HepG2 (cell line): ENCODE data around the gene PPM1M. TPM values are rescaled to one million over a fixed set of nuclear protein-coding genes. Genes with fewer than 3 reads are reported as not detected.
A peak's percentile ranks its signal among the peaks of the same experiment; 100 is the strongest.

Source experiments
- ADNP ChIP-seq: sonication (generic); formaldehyde crosslinking; IDR thresholded peaks from 2 replicates; pipeline ENCODE4 v1.4.0; 2020; ENCODE audit warnings: missing genetic modification reagents
- HDAC2 ChIP-seq: sonication (generic); formaldehyde crosslinking; IDR thresholded peaks from 2 replicates; pipeline ENCODE4 v1.4.0; 2020; ENCODE audit warnings: missing genetic modification reagents
- HNRNPK ChIP-seq: fragments of 200-400 bp; formaldehyde crosslinking; IDR thresholded peaks from 2 replicates; pipeline ENCODE4 v1.6.1; 2018; ENCODE audit warnings: low read length, low read depth, moderate library complexity, mild to moderate bottlenecking; ENCODE audit not compliant: poor library complexity, severe bottlenecking
- HOXA9 ChIP-seq: sonication (generic); formaldehyde crosslinking; IDR thresholded peaks from 2 replicates; pipeline ENCODE4 v1.8.1; 2022; ENCODE audit warnings: missing genetic modification reagents, mild to moderate bottlenecking, moderate library complexity, borderline replicate concordance
- IKZF4 ChIP-seq: sonication (generic); formaldehyde crosslinking; IDR thresholded peaks from 2 replicates; pipeline ENCODE4 v1.5.1; 2020; ENCODE audit warnings: borderline replicate concordance, mild to moderate bottlenecking, low read depth, missing genetic modification reagents; ENCODE audit errors: not compliant biosample characterization
- MXD3 ChIP-seq: IDR thresholded peaks from 2 replicates; pipeline ENCODE4 v1.6.1; 2016; ENCODE audit warnings: mild to moderate bottlenecking, missing biosample characterization, missing genetic modification reagents
- REL ChIP-seq: sonication (generic); formaldehyde crosslinking; conservative IDR thresholded peaks from 2 replicates; pipeline ENCODE4 v1.8.0; 2022; ENCODE audit warnings: mild to moderate bottlenecking, missing genetic modification reagents, moderate library complexity
- SOX13 ChIP-seq, 3 experiments: fragments of 450-650 bp in 1 of 3; sonication (generic) in 1 of 3; formaldehyde crosslinking in 1 of 3; IDR thresholded peaks in 2 of 3; conservative IDR thresholded peaks in 1 of 3; 2 replicates each; pipeline versions ENCODE4 v1.5.0 to v1.6.1; 2016 to 2020; ENCODE audit warnings: antibody characterized with exemption in 1 of 3, mild to moderate bottlenecking in 1 of 3, missing compliant biosample characterization in 1 of 3, missing genetic modification reagents in 1 of 3, moderate library complexity in 1 of 3
- TMF1 ChIP-seq: sonication (generic); formaldehyde crosslinking; IDR thresholded peaks from 2 replicates; pipeline ENCODE4 v1.8.1; 2022; ENCODE audit warnings: low read depth, missing genetic modification reagents
- ZNF431 ChIP-seq: sonication (generic); formaldehyde crosslinking; IDR thresholded peaks from 2 replicates; pipeline ENCODE4 v1.9.0; 2022; ENCODE audit warnings: missing genetic modification reagents, low read depth, mild to moderate bottlenecking, borderline replicate concordance
- ZNF598 ChIP-seq: sonication (generic); formaldehyde crosslinking; IDR thresholded peaks from 2 replicates; pipeline ENCODE4 v1.5.1; 2020; ENCODE audit warnings: mild to moderate bottlenecking, missing genetic modification reagents, borderline replicate concordance
- ZNF678 ChIP-seq: sonication (generic); formaldehyde crosslinking; IDR thresholded peaks from 2 replicates; pipeline ENCODE4 v1.4.0; 2020; ENCODE audit warnings: mild to moderate bottlenecking, missing genetic modification reagents
- ZNF709 ChIP-seq: sonication (generic); formaldehyde crosslinking; IDR thresholded peaks from 2 replicates; pipeline ENCODE4 v1.5.0; 2020; ENCODE audit warnings: mild to moderate bottlenecking, missing genetic modification reagents
- ZSCAN21 ChIP-seq: sonication (generic); formaldehyde crosslinking; IDR thresholded peaks from 2 replicates; pipeline ENCODE4 v1.8.0; 2022; ENCODE audit warnings: mild to moderate bottlenecking, missing genetic modification reagents, moderate library complexity, borderline replicate concordance
- polyA plus RNA-seq, 8 experiments: library from polyadenylated mRNA; depleted of rRNA in 3 of 8; stranded (reverse) in 7 of 8; unstranded in 1 of 8; fragments of >200 nt; fragmentation: Illumina TruSeq in 4 of 8; extraction: Trizol in 4 of 8; gene quantifications; 2 replicates each; pipeline versions ENCODE4 v1.2.1 to v1.2.3, GENCODE V29; 2011 to 2016; ENCODE audit warnings: low read depth in 4 of 8, missing spikeins in 1 of 8, mixed read lengths in 1 of 8; ENCODE audit not compliant: insufficient read depth in 1 of 8
- total RNA-seq, 5 experiments: library from RNA; depleted of rRNA; stranded (reverse); fragments of >200 nt; fragmentation: Illumina TruSeq; extraction: Trizol; gene quantifications; 2 replicates each; pipeline ENCODE4 v1.2.3, GENCODE V29; 2016; ENCODE audit warnings: low read depth in 1 of 5
- TF ChIP-seq, protein P1 (sequence below): sonication (generic); formaldehyde crosslinking; IDR thresholded peaks from 2 replicates; pipeline ENCODE4 v1.4.0; 2020; ENCODE audit warnings: missing genetic modification reagents, borderline replicate concordance
- TF ChIP-seq, protein P2 (sequence below): sonication (generic); formaldehyde crosslinking; IDR thresholded peaks from 2 replicates; pipeline ENCODE4 v1.5.0; 2020; ENCODE audit warnings: missing genetic modification reagents
- TF ChIP-seq, protein P3 (sequence below): sonication (generic); formaldehyde crosslinking; IDR thresholded peaks from 2 replicates; pipeline ENCODE4 v1.4.0; 2020; ENCODE audit warnings: mild to moderate bottlenecking, missing genetic modification reagents, borderline replicate concordance

The PPM1M gene
- total and polyA plus RNA-seq, 2 of the 13 experiments (the other 11 are each of a cell fraction or from before 2014, with no cell fraction given) = 2.5 to 5.9 TPM

DNA sequence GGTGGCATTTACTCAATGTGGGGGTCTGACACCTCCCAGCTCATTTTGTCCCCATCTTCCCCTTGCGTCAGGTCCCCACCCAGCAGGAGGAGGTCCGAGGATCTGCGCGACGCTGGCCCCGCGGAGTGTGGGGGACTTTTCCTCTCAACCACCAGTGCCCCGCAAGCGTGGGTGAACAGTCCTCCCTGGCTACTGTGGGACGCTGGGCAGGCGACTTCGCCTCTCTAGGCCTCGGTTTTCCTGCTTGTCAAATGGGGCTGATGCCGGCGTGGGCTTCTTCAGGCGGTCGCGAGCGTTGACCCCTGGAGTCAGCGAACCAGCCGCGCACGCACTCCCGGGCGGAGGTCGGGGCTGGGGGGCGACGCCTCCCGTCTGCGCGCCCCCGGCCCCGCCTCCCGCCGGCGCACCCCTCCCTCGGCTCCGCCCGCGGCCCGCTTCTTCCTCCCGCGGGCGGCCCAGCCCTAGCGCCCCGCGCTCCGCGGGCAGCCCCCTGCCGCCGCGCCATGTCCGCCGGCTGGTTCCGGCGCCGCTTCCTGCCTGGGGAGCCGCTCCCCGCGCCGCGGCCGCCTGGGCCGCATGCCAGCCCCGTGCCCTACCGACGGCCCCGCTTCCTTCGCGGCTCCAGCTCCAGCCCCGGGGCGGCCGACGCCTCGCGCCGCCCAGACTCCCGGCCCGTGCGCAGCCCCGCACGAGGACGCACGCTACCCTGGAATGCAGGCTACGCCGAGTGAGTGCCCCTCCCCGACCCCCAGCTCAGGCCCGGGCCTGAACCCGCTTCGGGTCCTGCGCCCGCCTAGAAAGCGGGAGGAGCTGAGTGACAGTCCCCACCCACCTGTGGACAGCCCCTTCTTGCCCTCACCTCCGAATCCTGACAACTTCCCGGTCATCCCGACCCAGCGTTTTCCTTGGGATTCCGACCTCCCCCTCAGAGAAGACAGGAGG lies at the start of gene PPM1M (continued):
- TF ChIP-seq REL = 0 out of 2 replicates have a peak, but pooled peaks have one; percentile 46
- TF ChIP-seq, protein P1, sequence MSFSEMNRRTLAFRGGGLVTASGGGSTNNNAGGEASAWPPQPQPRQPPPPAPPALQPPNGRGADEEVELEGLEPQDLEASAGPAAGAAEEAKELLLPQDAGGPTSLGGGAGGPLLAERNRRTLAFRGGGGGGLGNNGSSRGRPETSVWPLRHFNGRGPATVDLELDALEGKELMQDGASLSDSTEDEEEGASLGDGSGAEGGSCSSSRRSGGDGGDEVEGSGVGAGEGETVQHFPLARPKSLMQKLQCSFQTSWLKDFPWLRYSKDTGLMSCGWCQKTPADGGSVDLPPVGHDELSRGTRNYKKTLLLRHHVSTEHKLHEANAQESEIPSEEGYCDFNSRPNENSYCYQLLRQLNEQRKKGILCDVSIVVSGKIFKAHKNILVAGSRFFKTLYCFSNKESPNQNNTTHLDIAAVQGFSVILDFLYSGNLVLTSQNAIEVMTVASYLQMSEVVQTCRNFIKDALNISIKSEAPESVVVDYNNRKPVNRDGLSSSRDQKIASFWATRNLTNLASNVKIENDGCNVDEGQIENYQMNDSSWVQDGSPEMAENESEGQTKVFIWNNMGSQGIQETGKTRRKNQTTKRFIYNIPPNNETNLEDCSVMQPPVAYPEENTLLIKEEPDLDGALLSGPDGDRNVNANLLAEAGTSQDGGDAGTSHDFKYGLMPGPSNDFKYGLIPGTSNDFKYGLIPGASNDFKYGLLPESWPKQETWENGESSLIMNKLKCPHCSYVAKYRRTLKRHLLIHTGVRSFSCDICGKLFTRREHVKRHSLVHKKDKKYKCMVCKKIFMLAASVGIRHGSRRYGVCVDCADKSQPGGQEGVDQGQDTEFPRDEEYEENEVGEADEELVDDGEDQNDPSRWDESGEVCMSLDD (CRISPR knock-in tag) = 0 out of 2 replicates have a peak, but pooled peaks have one; percentile 51
- TF ChIP-seq SOX13 (IDR thresholded peaks at IDR 0.05) = no peak
- no peak for TF ChIP-seq SOX13 (CRISPR knock-in tag; conservative IDR thresholded peaks at IDR 0.05 in 1 of 2, IDR thresholded peaks at IDR 0.05 in 1 of 2)
- TF ChIP-seq ADNP (CRISPR knock-in tag) = 0 out of 2 replicates have a peak, but pooled peaks have one; percentile 27
- TF ChIP-seq TMF1 = peak; percentile 81; the same call in 1 of the 2 replicates
- TF ChIP-seq MXD3 (CRISPR knock-in tag) = 0 out of 2 replicates have a peak, but pooled peaks have one; percentile 62
- TF ChIP-seq IKZF4 (CRISPR knock-in tag) = peak; percentile 71
- TF ChIP-seq ZNF598 (CRISPR knock-in tag) = no peak
- no peak for TF ChIP-seq HDAC2 (CRISPR knock-in tag)
- peak; percentile 51; the same call in 1 of the 2 replicates for TF ChIP-seq ZNF431
- TF ChIP-seq HOXA9 (CRISPR knock-in tag) = peak; percentile 57; the same call in 1 of the 2 replicates
- TF ChIP-seq HNRNPK = no peak
- TF ChIP-seq ZNF678 = no peak
- peak; percentile 95 for TF ChIP-seq ZSCAN21
- TF ChIP-seq, protein P2, sequence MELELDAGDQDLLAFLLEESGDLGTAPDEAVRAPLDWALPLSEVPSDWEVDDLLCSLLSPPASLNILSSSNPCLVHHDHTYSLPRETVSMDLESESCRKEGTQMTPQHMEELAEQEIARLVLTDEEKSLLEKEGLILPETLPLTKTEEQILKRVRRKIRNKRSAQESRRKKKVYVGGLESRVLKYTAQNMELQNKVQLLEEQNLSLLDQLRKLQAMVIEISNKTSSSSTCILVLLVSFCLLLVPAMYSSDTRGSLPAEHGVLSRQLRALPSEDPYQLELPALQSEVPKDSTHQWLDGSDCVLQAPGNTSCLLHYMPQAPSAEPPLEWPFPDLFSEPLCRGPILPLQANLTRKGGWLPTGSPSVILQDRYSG (CRISPR knock-in tag) = peak; percentile 97
- TF ChIP-seq ZNF709 (CRISPR knock-in tag) = peak; percentile 82; the same call in 1 of the 2 replicates
- TF ChIP-seq, protein P3, sequence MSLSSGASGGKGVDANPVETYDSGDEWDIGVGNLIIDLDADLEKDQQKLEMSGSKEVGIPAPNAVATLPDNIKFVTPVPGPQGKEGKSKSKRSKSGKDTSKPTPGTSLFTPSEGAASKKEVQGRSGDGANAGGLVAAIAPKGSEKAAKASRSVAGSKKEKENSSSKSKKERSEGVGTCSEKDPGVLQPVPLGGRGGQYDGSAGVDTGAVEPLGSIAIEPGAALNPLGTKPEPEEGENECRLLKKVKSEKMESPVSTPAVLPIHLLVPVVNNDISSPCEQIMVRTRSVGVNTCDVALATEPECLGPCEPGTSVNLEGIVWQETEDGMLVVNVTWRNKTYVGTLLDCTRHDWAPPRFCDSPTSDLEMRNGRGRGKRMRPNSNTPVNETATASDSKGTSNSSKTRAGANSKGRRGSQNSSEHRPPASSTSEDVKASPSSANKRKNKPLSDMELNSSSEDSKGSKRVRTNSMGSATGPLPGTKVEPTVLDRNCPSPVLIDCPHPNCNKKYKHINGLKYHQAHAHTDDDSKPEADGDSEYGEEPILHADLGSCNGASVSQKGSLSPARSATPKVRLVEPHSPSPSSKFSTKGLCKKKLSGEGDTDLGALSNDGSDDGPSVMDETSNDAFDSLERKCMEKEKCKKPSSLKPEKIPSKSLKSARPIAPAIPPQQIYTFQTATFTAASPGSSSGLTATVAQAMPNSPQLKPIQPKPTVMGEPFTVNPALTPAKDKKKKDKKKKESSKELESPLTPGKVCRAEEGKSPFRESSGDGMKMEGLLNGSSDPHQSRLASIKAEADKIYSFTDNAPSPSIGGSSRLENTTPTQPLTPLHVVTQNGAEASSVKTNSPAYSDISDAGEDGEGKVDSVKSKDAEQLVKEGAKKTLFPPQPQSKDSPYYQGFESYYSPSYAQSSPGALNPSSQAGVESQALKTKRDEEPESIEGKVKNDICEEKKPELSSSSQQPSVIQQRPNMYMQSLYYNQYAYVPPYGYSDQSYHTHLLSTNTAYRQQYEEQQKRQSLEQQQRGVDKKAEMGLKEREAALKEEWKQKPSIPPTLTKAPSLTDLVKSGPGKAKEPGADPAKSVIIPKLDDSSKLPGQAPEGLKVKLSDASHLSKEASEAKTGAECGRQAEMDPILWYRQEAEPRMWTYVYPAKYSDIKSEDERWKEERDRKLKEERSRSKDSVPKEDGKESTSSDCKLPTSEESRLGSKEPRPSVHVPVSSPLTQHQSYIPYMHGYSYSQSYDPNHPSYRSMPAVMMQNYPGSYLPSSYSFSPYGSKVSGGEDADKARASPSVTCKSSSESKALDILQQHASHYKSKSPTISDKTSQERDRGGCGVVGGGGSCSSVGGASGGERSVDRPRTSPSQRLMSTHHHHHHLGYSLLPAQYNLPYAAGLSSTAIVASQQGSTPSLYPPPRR = no peak
